Measurements from ENCODE around the gene MARCKS.
"Not testable (repeated sequence)": the region's sequence is repeated elsewhere in the genome, so short reads cannot be mapped to it uniquely, and the experiment has no call there.

Gene MARCKS

DNA sequence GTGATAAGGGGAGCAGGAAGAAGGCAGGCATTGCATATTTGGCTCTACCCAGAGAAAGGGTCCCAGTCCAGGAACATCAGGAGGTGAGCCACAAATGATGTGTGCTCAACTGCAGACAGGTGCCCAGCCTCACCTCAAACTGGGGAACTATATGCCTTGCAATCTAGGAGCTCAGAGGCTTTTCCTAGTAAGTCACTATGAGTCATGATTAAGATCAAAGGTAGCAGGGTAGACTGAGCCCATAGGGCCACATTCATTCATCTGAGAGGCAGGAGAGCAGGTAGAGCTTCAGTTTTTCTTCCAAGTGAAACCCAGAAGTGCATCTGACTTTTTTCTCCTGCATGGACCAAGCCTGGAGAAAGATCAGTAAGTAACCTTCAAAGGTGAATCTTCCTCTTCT, 31.3 kb downstream of the MARCKS start:
- DNase-seq = no peak

GRCh38 chr6:113888956-113889630, 31.9 kb downstream of the MARCKS start:
- DNase-seq = no peak

DNA sequence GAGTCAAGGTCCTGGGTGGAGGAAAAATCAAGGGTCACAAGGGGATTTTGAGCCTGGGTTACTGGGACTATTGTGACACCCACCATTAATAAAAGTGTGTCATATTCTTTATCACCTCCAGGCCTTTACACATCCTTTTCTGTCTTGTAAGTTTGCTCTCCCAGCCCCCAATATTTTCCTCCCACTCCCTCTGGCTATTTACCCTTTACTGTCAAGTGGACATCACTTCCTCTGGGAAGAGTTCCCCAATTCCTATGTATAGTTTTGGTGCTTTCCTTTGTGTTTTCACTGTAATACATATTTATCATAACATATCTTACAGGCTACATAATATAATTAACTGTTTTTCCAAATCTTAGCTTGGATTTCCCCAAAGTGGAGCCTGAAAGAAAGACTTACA, 36.3 kb downstream of the MARCKS start:
- DNase-seq = no peak

DNA sequence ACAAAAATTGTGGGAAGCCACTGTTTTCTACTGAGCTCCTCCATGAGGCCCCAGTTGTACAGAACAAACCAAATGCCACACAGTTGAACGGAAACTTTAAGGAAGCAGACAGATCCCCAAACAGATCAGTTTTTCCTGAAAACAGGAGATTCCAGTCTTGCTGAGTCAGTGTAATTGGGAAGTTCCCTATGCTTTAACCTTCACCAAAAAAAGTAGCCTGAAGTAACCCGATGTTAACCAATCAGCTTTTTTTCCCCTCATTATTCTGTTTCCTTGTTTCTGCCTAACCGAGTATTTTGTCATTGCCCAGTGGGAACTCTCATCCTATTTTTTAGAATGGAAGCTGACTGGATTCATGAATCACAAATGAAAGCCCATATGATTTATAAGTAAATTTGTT, 36.7 kb downstream of the MARCKS start:
- no peak for DNase-seq

- DNase-seq = no peak
Measured at GRCh38 chr6:113894712-113895674, 37.8 kb downstream of the MARCKS start.

DNA sequence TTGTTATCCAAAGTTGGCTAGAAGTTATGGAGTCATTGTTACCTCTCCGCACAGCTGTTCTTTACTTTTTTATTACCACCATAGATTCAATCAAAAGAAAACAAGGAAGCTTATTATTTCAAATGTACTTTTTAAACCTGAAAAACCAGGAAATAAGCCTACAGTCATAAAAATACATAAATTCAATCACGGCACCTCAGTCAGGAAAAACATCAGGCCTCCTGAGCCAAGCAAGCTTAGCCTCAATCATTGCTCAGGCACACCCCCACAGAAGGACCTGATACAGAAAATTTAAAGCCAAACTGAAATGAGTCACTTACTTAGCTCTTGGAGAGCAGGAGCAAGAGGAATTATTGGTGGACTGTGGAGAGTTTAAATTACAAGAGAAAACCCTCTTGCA, 44.3 kb downstream of the MARCKS start:
- DNase-seq = no peak

DNA sequence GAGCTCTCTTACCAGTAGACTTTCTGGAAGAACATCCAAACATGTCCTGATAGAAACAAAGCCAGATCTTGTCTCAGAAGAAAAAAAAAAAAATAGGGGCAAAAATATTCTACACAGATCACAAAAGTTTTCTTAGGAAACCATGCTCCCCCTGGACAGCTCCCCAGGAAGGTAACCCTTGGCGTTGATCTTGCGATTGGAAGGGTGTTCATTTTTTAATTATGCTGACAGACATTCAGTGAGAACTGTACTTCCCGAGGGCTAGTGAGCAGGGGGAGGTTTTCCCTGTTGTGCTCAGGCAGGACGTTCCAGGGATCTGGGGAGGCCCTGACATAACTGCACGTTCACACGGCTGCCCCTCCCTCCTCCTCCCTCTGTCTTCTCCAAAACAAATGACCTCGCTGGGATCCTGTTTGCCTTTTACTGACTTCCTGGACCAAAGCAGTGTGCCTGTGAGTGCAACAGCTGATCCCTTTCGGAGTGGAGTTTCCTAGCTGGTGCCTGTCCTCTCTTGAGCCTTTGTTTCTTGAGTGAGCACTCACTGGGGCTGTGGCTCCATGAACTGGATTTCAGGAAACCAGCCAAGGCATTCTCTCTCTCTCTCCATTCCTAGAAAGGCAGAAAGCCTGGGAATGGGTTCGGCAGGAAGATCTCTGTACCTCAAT, 46.7 kb downstream of the MARCKS start:
- DNase-seq = no peak

- no peak for DNase-seq
Measured at GRCh38 chr6:113907102-113907815, 50.1 kb downstream of the MARCKS start.

- DNase-seq = no peak
Measured at GRCh38 chr6:113908801-113909200, 51.7 kb downstream of the MARCKS start.

- DNase-seq = no peak
Measured at GRCh38 chr6:113909224-113909856, 52.2 kb downstream of the MARCKS start.

DNA sequence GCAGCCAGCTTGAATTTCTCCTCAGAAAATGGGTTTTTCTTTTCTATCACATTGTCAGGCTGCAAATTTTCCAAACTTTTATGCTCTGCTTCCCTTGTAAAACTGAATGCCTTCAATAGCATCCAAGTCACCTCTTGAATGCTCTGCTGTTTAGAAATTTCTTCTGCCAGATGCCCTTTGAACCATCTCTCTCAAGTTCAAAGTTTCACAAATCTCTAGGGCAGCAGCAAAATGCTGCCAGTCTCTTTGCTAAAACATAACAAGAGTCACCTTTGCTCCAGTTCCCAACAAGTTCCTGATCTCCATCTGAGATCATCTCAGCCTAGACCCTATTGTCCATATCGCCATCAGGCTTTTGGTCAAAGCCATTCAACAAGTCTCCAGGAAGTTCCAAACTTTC, 53.1 kb downstream of the MARCKS start:
- not testable (repeated sequence) for DNase-seq
